HG02981 (cell line): Measurements from ENCODE around the gene SPRN.

Experiments
- ATAC-seq: cut with Tn5 transposase; IDR thresholded peaks from one replicate; pipeline ENCODE4 v1.9.1; 2021; ENCODE audit warnings: mild to moderate bottlenecking, moderate library complexity; ENCODE audit not compliant: unreplicated experiment

SPRN gene

GRCh38 chr10:133411523-133412380 is 12.7 kb downstream of the SPRN start:
- no peak for ATAC-seq

GRCh38 chr10:133405844-133406527 is 18.4 kb downstream of the SPRN start:
- ATAC-seq = no peak

- ATAC-seq = no peak
Measured at GRCh38 chr10:133405272-133405671, 19.2 kb downstream of the SPRN start.

- no peak for ATAC-seq
Measured at GRCh38 chr10:133403784-133404183, 20.6 kb downstream of the SPRN start.

- no peak for ATAC-seq
Measured at GRCh38 chr10:133403359-133403758, 21.1 kb downstream of the SPRN start.

GRCh38 chr10:133401981-133402725 is 22.3 kb downstream of the SPRN start:
- ATAC-seq = no peak

GRCh38 chr10:133401500-133401899 is 22.9 kb downstream of the SPRN start:
- no peak for ATAC-seq

GRCh38 chr10:133400624-133401424 is 23.6 kb downstream of the SPRN start:
- ATAC-seq = peak; percentile 69

GRCh38 chr10:133399123-133399601 is 25.3 kb downstream of the SPRN start:
- ATAC-seq = no peak

- no peak for ATAC-seq
Measured at GRCh38 chr10:133397938-133398337, 26.5 kb downstream of the SPRN start.

GRCh38 chr10:133396035-133396624 is 28.3 kb downstream of the SPRN start:
- ATAC-seq = no peak

- ATAC-seq = no peak
Measured at GRCh38 chr10:133394801-133395221, 29.6 kb downstream of the SPRN start.

GRCh38 chr10:133394064-133394663 is 30.3 kb downstream of the SPRN start, which contains the start of gene MTG1:
Gene MTG1 (plus strand): TSS chr10:133394157. CDS start chr10:133394221, 64 bp downstream.
- peak; percentile 63 for ATAC-seq

- no peak for ATAC-seq
Measured at GRCh38 chr10:133393401-133394063, 30.9 kb downstream of the SPRN start.

- no peak for ATAC-seq
Measured at GRCh38 chr10:133391761-133392518, 32.5 kb downstream of the SPRN start.

- ATAC-seq = no peak
Measured at GRCh38 chr10:133391249-133391635, 33.2 kb downstream of the SPRN start.

GRCh38 chr10:133390597-133391248 is 33.7 kb downstream of the SPRN start:
- ATAC-seq = no peak
